Measurements from ENCODE around the gene MRTFB.
"Not testable (repeated sequence)": the region's sequence is repeated elsewhere in the genome, so short reads cannot be mapped to it uniquely, and the experiment has no call there.

Gene MRTFB

DNA sequence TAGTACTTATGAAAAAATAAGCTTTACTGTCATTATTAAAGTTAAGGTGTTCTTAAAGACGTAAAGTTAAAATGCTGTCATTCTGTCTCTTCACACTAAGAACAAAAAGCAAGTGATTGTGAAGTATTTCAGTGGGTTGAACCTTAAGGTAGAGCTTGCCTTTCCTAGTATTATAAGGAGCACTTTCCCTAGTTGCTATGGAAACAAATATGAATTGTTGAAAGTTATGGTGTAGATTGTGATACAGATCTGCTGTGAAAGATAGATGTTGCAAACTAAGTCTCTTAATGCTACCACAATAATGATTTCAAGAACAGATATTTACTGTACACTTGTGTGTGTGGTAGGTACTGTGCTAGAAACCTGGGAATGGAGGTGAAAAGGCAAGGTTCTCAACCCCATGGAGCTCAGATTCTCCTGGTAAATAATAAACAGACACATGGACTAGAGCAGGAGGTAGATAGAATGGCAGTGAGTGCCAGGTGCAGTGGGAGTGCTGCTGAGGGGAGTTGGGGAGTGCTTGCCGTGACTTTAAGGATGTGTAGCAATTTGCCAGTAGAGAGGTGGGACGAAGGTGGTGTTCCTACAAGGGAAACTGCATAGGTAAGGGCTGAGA lies 34.7 kb downstream of the MRTFB start:
- DNase-seq = no peak

DNA sequence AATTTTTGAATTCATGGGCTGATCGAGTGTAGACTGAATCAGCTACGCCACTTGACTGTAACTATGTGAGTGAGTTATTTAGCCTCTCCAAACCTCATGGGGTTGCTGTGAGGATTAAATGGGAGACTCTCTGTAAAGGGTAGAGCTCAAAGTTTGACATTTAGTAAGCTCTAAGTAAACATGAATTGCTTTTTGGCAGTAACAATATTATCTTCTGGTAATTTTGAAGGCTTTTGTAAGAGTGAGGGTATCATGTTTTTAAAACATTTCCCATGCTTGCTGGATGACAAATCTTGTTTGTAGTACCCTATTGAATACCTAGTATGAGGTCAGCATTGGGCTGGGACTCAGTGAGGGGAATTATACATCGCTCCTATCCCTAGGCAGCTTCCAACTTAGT lies 35.3 kb downstream of the MRTFB start:
- no peak for DNase-seq

DNA sequence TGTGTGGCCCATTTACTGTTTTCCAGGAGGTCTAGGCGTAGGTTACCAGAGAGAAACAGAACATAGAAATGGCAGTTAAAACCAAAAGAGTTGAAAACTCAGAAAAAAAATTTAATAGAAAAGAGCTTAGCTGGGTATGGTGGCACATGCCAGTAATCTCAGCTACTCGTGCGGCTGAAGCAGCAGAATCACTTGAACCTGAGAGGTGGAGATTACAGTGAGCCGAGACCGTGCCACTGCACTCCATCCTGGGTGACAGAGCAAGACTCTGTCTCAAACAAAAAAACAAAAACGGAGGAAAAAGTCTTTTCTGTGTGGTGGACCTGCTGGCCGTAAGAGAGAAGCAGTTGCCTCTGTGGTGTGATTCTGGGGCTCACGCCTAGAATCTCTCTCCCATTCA lies 35.8 kb downstream of the MRTFB start:
- no peak for DNase-seq

DNA sequence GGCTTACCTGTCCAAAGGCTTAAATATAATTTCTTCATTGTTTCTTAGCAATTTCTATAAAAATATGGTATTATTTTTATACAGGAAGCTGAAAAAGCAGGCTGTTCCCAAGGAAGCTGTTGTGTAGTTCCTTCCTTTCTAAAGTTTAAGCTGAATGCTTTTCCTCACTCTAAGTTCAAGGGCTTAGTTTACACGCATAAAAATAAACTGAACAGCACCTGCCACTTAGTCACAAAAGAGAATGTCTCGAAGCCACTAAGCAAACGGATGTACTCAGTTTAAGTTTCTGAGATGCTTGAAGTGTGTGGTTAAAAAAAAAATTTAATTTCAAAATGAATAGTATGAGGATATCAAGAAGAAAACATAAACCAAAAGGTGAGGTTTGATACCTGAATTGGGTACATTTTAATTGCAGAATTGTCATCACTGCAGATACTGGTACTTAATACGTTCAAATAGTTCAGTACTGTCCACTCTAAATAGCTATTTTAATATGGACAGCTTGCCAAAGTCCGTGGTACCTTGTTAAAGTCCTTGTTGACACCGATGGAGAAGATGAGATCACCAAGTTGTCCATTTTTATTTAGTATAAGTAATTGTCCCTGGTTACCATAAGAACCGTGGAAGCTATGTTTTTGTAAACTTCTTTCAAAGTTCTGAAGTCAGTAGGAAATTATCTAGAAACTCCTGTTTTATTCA lies 38.1 kb downstream of the MRTFB start:
- no peak for DNase-seq

DNA sequence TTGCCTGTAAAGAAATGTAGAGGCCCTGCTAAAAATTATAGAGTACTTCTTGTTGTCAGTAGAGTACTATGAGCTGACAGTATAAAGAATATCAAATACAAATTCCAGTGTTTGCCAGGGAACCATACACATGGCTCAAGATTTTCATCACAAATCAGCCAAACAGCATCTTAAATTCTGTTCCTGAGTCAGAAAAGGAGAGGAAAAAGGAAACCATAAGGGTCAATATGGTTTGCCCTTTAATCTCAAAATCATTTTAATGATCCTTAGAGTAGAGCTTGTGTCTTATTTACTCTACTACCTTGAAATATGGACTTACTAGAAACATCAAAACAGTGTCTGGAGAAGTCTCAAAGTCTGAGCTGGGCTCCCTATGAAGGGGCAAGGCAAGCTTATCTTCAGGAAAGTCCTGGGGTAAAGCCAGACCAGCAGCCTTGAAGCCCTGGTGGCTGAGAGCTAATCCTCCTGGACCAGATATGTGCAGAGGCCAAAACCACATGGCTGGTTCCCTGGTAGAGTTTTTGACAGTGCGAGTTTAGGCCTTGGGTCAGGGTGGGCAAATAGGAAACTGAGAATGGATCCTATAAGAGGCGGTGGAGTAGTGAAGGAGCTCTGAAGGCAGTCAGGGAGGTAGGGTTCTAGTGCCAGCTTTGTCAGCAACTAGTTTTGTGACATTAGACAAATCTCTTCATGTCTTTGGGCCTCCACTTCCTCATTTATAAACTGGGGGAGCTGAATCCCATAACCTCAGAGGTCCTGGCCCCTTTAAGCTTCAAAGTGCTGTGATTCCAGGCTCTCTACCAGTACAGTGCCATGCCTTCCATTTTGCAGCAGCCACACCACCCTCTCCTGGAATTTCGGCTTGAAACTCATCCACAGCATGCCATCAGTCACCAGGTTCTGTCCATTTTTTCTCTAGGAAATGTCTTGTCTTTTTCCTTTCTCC lies 38.9 kb downstream of the MRTFB start:
- no peak for DNase-seq

DNA sequence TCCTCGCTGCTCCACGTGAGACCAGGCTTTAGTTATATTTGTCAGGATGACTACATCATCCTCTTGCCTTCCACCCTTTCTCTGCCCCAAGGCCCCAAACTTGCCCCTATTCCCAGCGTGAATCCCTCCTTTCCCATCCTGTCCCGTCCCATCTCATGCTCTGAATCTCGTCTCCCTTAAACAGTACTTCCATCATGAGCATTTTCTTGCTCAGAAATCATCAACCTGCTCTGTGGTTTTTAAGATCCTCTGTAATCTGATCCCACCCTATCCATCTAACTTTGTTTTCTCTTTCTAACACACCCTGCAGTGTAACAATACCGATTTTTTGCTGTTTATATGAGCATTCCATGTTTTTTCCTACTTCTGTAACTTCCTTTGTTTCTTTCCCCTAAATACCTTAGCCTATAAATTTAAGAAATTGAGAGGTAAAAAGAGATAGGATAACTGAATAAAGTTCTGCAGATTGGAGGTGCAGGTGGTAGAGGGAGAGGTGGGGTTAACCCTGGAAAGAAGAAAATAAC lies 39.7 kb downstream of the MRTFB start:
- no peak for DNase-seq

DNA sequence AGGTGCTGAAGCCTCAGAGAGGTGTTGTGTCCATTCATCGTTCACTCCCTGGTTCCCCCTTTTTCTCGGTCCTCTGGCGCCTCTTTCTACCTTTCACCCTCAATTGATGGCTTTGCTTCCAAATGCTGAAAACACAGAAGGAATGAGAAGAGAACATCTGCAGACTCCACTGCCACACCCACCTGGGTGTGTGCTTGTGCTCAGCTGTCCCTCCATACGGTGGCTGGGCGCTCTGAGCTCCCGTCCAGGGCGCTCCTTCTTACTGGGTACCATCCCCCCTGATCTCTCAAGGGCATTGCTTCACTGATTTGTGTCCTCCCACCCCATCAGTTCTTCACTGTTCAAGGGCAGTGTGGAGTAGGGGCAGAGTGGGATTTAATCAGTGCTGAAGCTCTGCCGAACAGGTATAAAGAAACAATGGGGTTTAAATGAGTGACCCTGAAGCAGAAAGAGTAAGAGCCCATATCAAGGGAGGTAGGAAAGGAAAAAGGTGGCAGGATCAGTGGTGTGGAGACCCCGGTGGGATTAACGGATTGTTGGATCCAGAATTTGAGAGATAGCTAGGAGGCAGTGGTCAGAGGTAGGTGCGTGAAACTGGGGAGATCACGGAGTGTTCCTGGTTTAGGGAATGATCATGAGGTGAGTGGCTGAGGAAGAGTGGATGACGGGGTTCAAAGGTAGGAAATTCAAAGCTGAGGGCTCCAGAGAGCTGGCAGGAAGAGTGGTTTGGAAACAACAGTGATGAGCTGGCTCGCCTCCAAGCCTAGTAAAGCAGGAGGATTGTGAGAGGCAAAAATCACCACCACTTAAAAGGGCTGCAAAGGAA lies 40.8 kb downstream of the MRTFB start:
- no peak for DNase-seq

DNA sequence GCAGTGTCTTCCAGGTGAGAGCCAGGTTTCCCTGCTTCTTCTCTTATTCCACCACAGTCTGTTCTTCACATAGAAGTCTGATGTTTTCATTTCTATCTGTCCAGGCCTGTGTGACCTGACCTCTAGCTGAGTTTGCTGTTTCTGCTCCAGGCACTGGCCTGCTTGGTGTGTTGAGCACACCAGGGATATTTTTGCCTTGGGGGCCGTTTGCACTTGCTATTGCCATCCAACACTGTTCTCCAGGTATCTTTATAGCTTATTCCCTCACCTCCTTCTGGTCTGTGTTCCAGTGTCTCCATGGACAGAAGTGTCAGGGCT lies 41.4 kb downstream of the MRTFB start:
- DNase-seq = no peak

DNA sequence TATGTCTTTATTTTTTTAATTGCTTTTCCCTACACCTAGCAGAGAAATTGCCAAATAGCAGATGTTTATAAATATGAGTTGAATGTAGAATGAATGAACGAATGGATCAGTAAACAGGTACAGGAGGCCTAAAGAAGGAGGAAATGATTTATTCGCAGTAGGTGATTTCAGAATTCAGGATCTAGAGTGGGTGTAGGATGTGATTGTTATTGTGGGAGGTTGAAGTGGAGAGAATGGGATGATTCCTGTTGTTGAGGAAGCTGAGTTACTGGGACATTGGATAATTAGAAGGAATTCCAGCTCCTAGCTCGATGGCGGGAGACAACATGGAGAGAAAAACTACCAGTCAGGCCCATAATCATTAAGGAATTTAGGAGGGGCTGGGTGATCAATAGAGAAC lies 42.2 kb downstream of the MRTFB start:
- no peak for DNase-seq

DNA sequence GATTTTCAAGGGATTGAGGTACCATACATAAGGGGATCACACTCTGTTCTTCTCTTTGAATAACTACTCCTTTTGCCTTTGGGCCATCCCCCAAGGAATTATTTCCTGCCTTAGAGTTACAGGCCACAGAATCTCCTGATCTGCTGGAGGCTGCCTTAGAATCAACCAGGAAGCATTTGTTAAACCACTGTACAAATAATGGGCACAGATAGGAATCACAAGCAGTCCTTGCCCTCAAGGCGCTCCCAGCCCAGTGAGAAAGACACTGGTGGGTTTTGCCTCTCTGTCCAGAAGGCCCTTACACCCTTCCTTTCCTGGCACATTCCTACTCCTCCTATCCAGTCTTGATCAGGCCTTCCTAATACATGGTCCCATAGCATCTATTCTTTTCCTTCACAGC lies 45.9 kb downstream of the MRTFB start:
- DNase-seq = no peak

DNA sequence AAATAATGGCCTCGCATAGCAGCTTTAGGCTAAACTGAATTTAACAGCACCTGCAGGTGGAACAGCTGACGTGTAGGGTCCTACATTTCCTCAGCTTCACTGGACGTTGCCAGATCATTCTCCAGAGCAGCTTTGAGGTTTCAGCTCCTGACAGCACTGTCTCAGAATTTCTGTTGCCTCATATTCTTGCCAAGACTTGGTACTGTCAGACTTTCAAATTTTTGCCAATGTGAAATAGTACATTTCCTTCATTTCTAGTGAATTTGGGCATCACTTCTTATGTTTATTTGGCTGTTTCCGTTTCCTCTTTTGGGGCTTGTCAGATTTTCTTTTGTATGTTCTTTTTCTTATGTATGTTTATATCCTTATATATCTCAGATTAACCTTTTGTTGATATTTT lies 48.7 kb downstream of the MRTFB start:
- no peak for DNase-seq

DNA sequence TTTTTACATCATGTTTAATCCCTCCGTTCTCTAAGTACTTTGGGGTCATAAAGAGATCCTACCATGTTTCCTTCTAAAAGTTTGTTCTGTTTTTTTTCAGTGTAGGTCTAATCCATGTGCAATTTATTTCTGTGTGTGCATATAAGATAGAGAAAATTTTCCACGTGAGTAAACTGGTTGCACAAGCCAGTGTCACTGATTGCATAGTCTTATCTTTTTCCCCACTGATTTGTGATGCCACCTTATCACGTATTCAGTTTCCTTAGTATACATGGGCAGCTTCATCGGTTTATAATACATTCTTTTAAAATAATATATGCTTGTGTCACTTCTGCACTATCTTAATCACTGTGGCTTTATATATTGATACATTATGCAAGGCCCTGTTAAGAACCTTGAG lies 49.2 kb downstream of the MRTFB start:
- no peak for DNase-seq

DNA sequence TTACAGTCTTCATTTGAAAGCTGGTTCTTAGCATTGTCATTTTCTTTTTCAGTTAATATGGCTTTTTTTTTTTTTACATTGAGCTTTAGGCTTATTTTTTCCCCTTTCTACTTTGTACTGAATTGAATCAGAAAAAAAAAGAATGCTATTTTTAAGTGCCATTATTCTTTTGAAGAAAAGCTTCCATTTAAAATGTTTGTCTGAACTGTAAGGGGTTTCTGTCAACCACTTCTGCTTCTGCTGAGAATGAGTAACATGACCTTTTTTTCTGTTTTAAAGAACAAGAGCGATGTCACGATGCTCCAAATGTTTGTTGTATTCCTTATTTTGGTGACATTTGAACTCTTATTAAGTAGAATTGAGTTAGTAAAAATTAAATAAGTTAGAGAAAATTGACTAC lies 50.0 kb downstream of the MRTFB start:
- no peak for DNase-seq

DNA sequence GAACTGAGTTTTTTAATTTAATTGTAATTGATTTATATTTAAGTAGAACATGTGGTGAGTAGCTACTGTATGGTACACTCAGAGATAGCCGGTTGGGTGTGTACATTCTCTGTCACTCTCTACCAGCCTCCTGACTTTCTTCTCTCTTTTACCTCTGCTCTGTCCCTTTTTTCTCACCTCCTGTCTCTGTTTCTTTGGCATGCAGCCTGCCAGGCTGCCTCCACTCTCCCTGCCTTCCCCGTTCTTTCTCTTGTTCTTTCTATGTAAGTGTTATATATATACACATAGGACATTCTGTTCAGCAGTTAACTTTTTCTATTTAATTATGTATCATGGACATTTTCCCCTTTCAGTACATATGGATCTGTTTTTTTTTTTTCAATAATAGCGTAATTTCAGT lies 50.8 kb downstream of the MRTFB start:
- no peak for DNase-seq

DNA sequence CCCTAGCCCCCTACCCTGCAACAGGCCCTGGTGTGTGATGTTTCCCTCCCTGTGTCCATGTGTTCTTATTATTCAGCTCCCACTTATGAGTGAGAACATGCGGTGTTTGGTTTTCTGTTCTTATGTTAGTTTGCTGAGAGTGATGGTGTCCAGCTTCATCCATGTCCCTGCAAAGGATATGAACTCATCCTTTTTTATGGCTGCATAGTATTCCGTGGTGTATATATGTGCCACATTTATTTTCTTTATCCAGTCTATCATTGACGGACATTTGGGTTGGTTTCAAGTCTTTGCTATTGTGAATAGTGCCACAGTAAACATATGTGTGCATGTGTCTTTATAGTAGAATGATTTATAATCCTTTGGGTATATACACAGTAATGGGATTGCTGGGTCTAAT lies 51.3 kb downstream of the MRTFB start:
- DNase-seq = not testable (repeated sequence)

DNA sequence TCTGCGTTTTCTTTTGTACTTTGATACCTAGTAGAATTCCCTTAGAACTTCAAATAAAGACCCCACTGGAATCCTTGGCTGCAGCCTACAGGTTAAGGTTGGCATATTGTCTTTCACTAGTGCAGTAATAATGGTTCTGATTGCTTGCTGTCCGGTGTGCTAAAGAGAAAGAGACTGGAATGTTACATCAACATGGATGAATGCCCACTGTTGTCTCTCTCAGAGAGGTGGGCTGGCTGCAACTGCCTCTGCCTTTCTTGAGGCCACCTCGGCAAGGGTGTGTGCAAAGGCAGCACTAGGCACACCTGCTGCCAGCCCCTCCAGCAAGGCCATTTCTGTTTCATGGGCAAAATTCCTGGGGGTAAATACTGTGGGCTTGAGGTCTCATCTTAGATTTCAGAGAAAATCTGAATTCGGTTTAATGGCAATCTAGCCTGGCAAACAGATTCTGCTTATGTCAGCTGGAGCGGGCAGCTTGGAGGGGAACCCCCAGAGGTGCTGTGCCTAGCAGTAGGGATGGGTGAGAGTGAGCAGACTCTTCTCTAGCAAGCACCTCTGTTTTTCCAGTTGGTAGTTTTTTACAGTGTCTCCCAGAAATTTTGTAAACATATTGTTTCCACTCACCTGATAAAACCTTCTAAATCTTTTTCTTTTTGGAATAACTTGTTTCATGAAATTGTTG lies 54.0 kb downstream of the MRTFB start:
- DNase-seq = no peak

DNA sequence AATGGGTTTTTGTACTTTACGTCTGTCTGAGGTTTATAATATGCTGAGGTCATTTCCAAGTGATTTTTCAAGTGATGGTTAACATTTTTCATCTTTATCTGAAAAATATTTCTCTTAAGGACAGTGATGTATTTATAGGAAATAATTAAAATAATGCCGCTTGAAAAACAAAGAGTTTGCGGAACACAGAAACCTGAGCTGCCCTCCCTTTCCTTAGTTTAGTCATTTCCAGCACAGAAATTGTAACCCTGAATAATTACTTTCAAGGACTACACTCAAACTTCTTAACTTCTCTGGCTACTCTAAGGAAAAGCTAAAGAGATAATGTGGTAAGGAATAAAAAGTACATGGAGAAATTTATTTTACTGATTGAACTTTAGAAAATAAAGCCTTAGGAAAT lies 54.6 kb downstream of the MRTFB start:
- no peak for DNase-seq

DNA sequence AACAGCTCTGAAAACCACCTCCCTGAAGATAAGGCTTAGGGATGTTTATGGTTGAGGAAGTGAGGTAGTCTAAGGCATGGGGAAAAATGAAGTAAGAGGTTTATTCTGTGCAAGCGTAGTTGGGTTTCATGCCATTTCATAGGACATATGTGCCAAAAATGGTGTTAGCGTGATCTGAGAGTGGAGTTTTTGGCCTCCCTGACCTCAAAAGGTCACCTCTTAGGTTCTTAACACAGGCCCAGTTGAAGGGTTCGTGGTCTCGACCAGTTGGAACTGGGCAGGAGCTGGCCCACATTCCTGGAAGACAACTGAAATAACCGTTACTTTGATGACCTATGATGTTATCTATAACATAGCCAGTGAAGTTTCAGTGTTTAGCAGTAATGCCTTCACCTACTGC lies 57.0 kb downstream of the MRTFB start:
- no peak for DNase-seq

DNA sequence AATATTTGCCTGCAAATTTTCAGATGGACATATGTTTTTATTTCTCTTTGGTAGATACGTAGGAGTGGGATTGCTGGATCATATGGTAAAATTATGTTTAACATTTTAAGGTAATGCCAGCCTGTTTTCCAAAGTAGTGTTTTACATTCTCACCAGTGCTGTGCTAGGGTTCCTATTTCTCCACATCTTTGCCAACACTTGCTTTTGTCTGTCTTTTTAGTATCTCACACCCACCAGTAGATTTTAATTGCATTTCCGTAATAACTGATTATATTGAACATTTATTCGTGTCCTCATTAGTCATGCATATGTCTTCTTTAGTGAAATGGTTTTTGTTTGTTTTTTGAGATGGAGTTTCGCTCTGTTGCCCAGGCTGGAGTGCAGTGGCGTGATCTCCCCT lies 58.4 kb downstream of the MRTFB start:
- no peak for DNase-seq

DNA sequence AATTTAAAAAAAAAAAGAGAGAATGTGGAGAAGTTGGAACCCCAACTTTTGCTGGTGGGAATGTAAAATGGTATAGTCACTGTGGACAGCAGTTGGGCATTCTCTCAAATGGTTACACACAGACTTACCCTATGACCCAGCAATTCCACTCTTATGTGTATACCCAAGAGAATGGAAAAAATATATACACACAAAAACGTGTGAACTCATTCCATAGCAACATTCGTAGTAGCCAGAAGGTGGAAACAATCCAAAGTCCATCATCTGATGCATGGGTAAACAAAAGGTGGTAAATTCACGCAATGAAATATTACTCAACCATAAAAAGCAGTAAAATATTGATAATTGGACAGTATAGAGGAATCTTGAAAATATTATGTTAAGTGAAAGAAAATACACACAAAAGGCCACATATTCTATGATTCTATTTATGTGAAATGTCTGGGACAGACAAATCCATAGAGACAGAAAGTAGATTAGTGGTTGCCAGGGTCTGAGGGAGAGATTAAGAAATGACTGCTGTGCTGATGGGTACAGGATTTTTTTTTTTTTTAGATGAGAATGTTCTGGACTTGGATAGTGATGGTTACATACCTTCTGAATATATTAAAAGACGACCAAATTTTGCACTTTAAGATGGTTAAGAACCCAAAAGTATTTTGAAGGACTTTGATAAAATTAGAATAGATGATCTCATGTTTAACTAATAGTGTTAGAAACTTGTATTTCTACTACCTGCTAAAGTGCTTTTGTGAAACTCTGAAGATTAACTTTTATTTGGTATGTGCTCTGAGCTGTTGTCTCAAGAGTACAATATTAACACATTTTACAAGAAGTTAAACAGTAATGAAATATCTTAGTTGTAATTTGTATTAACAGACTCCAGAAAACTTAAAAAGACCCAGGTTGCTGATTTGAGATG lies 60.9 kb downstream of the MRTFB start:
- DNase-seq = no peak

DNA sequence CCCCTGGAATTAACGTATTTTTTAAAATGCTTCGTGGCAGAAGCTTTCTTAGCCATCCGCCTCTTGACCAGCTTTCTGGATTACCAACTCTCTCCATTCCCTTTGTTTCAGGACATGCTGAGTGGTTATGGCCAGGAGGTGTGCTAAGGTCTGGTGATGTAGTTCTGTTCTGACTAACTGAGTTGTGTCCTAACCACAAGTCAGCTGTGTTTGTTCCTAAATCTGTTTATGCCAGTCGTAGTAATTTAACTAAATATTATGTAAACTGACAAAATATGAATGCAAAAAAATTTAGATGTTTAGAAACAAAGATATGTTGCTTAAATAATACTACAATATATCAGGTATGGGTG lies 61.6 kb downstream of the MRTFB start:
- DNase-seq = no peak

Measured in fibroblast of skin of back (primary cell).